ENCODE measurements around the gene LCORL.

The LCORL gene

DNA sequence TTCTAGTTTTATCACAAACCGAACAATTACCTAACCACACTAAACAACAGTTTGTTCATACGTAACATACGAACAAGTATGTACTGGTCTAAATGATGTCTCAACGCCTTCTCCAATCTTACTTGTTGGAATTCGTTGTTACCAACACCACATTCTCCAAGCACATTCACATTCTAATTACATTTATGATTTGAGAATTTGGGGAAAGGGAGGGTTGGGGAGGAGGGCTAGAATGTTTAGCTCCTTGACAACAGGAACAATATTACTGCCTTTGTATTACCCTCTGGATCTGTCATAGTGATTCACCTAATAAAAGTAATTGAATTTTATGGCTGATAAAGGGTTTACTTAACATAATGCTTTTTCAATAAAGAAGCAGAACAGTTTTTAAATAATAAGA lies 24.4 kb downstream of the LCORL start:
- TF ChIP-seq EP300 (IDR thresholded peaks at IDR 0.05; ENCODE audit: borderline replicate concordance) (no peak), NFIC (IDR thresholded peaks at IDR 0.05) (no peak), CEBPB (IDR thresholded peaks at IDR 0.05) (no peak), EGR1 (IDR thresholded peaks at IDR 0.05) (no peak), ZBTB7A (IDR thresholded peaks at IDR 0.05; ENCODE audit: low read depth) (no peak), TAF1 (IDR thresholded peaks at IDR 0.05; ENCODE audit: low read depth) (no peak), MAX (IDR thresholded peaks at IDR 0.05) (no peak), FOXM1 (IDR thresholded peaks at IDR 0.05; ENCODE audit: borderline replicate concordance, low read depth) (no peak), RAD21 (IDR thresholded peaks at IDR 0.05; ENCODE audit: low read depth) (no peak), YY1 (IDR thresholded peaks at IDR 0.05; ENCODE audit: low read depth) (no peak), TEAD4 (IDR thresholded peaks at IDR 0.05) (no peak), TCF12 (IDR thresholded peaks at IDR 0.05; ENCODE audit: low read depth) (no peak), CREB1 (IDR thresholded peaks at IDR 0.05; ENCODE audit: low read depth) (no peak)
- TF ChIP-seq, protein P1, sequence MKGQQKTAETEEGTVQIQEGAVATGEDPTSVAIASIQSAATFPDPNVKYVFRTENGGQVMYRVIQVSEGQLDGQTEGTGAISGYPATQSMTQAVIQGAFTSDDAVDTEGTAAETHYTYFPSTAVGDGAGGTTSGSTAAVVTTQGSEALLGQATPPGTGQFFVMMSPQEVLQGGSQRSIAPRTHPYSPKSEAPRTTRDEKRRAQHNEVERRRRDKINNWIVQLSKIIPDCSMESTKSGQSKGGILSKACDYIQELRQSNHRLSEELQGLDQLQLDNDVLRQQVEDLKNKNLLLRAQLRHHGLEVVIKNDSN (IDR thresholded peaks at IDR 0.05), result no peak
- TF ChIP-seq, protein P2, sequence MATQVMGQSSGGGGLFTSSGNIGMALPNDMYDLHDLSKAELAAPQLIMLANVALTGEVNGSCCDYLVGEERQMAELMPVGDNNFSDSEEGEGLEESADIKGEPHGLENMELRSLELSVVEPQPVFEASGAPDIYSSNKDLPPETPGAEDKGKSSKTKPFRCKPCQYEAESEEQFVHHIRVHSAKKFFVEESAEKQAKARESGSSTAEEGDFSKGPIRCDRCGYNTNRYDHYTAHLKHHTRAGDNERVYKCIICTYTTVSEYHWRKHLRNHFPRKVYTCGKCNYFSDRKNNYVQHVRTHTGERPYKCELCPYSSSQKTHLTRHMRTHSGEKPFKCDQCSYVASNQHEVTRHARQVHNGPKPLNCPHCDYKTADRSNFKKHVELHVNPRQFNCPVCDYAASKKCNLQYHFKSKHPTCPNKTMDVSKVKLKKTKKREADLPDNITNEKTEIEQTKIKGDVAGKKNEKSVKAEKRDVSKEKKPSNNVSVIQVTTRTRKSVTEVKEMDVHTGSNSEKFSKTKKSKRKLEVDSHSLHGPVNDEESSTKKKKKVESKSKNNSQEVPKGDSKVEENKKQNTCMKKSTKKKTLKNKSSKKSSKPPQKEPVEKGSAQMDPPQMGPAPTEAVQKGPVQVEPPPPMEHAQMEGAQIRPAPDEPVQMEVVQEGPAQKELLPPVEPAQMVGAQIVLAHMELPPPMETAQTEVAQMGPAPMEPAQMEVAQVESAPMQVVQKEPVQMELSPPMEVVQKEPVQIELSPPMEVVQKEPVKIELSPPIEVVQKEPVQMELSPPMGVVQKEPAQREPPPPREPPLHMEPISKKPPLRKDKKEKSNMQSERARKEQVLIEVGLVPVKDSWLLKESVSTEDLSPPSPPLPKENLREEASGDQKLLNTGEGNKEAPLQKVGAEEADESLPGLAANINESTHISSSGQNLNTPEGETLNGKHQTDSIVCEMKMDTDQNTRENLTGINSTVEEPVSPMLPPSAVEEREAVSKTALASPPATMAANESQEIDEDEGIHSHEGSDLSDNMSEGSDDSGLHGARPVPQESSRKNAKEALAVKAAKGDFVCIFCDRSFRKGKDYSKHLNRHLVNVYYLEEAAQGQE (IDR thresholded peaks at IDR 0.05; ENCODE audit: low read depth), result no peak

- TF ChIP-seq MAX (IDR thresholded peaks at IDR 0.05) (no peak), YY1 (IDR thresholded peaks at IDR 0.05; ENCODE audit: low read depth) (no peak), CEBPB (IDR thresholded peaks at IDR 0.05) (no peak), TEAD4 (IDR thresholded peaks at IDR 0.05) (no peak), CREB1 (IDR thresholded peaks at IDR 0.05; ENCODE audit: low read depth) (no peak), RAD21 (IDR thresholded peaks at IDR 0.05; ENCODE audit: low read depth) (no peak), EP300 (IDR thresholded peaks at IDR 0.05; ENCODE audit: borderline replicate concordance) (no peak), FOXM1 (IDR thresholded peaks at IDR 0.05; ENCODE audit: borderline replicate concordance, low read depth) (no peak), ZBTB7A (IDR thresholded peaks at IDR 0.05; ENCODE audit: low read depth) (no peak), NFIC (IDR thresholded peaks at IDR 0.05) (no peak), TAF1 (IDR thresholded peaks at IDR 0.05; ENCODE audit: low read depth) (no peak), EGR1 (IDR thresholded peaks at IDR 0.05) (no peak), TCF12 (IDR thresholded peaks at IDR 0.05; ENCODE audit: low read depth) (no peak)
- TF ChIP-seq, protein P2 (IDR thresholded peaks at IDR 0.05; ENCODE audit: low read depth), result no peak
- TF ChIP-seq, protein P1 (IDR thresholded peaks at IDR 0.05), result no peak
Observed at GRCh38 chr4:17995165-17995564, 26.4 kb downstream of the LCORL start.

GRCh38 chr4:17985832-17986231 lies 35.7 kb downstream of the LCORL start:
- no peak for TF ChIP-seq NFIC (IDR thresholded peaks at IDR 0.05)
- TF ChIP-seq, protein P1 (IDR thresholded peaks at IDR 0.05), result no peak
- TF ChIP-seq, protein P2 (IDR thresholded peaks at IDR 0.05; ENCODE audit: low read depth), result no peak
- TF ChIP-seq TAF1 (IDR thresholded peaks at IDR 0.05; ENCODE audit: low read depth), result no peak
- TF ChIP-seq EGR1 (IDR thresholded peaks at IDR 0.05), result no peak
- no peak for TF ChIP-seq YY1 (IDR thresholded peaks at IDR 0.05; ENCODE audit: low read depth)
- TF ChIP-seq FOXM1 (IDR thresholded peaks at IDR 0.05; ENCODE audit: borderline replicate concordance, low read depth), result no peak
- no peak for TF ChIP-seq EP300 (IDR thresholded peaks at IDR 0.05; ENCODE audit: borderline replicate concordance)
- TF ChIP-seq RAD21 (IDR thresholded peaks at IDR 0.05; ENCODE audit: low read depth), result no peak
- TF ChIP-seq TCF12 (IDR thresholded peaks at IDR 0.05; ENCODE audit: low read depth), result no peak
- no peak for TF ChIP-seq CEBPB (IDR thresholded peaks at IDR 0.05)
- no peak for TF ChIP-seq ZBTB7A (IDR thresholded peaks at IDR 0.05; ENCODE audit: low read depth)
- no peak for TF ChIP-seq TEAD4 (IDR thresholded peaks at IDR 0.05)
- no peak for TF ChIP-seq MAX (IDR thresholded peaks at IDR 0.05)
- TF ChIP-seq CREB1 (IDR thresholded peaks at IDR 0.05; ENCODE audit: low read depth), result no peak

Data from Ishikawa (cell line).